VCaP (cell line): ENCODE measurements around the gene POLR2L.

Source experiments
- H3K27ac ChIP-seq: fragments of 450-650 bp; 2 replicates; pipeline ENCODE4 v1.5.1; 2017
- TF ChIP-seq, protein P1 (sequence below): fragments of 450-650 bp; conservative IDR thresholded peaks from 2 replicates; pipeline ENCODE4 v1.5.1; 2017; ENCODE audit warnings: mild to moderate bottlenecking, moderate library complexity

The POLR2L gene

DNA sequence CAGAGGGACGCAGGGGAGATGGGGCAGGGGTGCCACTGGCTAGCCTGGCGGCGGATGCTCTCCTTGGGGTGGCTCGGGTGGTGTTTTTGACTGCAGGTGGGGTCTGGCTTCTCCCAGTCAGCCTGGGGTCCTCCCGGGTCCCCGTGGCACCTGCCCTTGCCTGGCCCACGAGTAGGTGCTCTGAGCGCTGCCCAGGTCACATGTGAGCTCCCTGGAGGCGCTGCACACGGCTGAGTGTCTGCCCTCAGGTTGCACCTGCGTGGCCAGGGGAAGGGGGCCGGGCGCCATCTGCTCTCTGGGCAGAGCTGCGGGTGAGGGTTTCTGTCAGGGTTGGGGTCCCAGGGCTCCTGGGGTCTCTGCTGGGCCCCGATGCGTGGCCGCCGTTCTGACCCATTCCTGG, 5.5 kb upstream of the POLR2L start:
- H3K27ac ChIP-seq = no peak overlapping the region
- TF ChIP-seq, protein P1, sequence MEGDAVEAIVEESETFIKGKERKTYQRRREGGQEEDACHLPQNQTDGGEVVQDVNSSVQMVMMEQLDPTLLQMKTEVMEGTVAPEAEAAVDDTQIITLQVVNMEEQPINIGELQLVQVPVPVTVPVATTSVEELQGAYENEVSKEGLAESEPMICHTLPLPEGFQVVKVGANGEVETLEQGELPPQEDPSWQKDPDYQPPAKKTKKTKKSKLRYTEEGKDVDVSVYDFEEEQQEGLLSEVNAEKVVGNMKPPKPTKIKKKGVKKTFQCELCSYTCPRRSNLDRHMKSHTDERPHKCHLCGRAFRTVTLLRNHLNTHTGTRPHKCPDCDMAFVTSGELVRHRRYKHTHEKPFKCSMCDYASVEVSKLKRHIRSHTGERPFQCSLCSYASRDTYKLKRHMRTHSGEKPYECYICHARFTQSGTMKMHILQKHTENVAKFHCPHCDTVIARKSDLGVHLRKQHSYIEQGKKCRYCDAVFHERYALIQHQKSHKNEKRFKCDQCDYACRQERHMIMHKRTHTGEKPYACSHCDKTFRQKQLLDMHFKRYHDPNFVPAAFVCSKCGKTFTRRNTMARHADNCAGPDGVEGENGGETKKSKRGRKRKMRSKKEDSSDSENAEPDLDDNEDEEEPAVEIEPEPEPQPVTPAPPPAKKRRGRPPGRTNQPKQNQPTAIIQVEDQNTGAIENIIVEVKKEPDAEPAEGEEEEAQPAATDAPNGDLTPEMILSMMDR = no peak

DNA sequence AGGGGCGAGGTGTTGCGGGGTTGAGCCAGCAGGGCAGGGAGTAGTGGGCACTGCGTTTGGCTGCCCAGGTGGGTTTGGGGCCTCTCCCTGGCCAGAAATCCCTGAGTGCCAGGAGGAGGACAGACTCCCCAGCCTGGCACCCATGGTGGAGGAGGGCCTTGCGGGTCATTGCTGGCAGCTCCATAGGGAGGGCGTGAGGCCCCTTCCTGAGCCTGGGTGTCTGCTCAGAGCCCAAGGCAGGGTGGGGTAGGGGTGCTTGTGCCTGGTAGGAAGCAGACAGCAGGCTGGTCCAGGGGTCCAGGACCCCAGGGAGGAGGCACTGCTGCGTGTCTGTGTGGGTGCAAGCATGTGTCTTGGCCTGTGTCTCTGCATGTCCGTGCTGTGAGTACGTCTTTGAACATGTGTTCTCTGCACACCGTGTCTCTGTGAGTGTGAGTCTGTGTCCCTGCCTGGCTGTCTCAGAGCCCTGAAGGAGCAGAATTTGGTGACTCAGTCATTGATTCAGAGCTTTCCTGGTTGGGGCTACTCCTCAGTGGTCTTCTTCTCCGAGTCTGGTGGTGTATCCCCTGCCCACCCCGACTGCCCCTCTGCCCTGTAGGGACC, 4.3 kb upstream of the POLR2L start:
- TF ChIP-seq, protein P1 = no peak
- no peak overlapping the region for H3K27ac ChIP-seq

DNA sequence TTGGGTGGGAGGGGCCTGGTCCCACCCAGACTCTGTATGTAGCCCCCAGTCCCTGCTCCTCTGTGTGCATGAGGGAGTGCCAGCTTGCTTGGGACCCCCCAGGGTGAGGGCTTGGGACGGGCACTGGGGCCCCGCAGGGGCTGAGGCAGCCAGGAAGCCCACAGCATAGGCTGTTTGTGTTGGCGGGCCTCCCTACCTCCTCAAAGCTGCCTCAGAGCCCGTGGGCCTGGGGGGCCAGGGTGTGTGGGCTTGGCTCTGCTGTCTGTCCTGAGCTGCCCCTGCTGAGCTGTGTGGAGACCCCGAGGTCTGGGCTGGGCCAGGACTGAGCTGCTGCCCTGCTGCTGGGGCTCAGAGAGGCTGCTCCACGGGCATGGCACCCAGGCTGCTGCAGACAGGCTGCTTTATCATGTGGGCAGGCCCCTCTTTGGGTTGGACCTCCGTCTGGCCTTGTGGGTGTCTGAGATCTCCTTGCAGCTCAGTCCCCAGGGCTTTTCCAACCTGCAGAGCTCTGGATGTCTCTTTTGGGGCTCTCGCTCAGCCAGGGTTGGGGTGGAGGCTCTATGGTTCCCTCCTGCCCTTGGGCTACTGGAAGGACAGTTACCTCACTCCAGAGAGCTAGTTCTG, 3.7 kb upstream of the POLR2L start:
- TF ChIP-seq, protein P1 = no peak
- peak overlapping the region; percentile 95; the same call in 1 of the 2 replicates for H3K27ac ChIP-seq

DNA sequence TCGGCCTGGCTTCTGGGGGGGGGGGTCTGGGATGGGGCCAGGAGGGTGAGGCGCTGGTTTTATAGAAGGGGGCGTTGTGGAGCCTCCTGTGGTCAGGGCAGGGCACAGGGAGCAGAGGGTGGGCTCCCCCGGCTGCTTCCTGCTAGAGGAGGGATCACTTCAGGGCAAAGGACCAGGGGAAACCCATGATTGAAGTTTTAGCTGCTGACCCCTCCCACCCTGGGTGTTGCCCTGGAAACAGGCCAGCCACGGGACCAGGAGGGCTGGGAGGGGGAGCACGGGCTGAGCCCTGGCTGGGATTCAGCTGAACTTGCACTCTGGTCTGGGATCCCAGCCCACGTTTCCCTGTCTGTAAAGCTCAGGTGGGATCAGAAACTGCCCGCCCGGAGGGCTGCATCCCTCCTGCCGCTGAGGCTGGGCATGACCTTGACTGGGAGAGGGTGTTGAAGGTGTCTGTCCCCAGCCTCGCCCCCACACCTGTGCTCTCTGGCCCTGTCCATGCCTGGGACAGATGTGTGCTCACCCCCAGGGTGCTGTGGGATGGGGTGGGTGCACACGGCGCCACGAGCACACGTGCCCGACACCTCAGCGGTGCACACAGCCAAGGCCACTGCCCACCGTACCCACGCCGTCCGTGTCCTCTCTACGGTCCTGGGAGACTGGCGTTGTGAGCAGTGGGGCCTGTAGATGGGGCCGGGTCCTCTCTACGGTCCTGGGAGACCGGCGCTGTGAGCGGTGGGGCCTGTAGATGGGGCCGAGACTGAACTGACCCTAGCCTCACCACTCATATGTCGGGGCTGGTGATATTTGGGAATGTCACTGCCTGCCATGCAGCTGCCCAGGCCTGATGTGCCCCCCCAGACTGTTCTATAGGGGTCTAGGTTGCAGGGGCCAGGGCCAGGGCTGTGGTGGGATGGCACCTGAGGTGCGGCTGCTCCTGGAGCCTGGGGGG, 2.6 kb upstream of the POLR2L start:
- TF ChIP-seq, protein P1 = no peak
- peak overlapping the region; percentile 95 for H3K27ac ChIP-seq

GRCh38 chr11:843818-844692, 1.7 kb upstream of the POLR2L start:
- peak overlapping the region; percentile 95 for H3K27ac ChIP-seq
- TF ChIP-seq, protein P1 = no peak

DNA sequence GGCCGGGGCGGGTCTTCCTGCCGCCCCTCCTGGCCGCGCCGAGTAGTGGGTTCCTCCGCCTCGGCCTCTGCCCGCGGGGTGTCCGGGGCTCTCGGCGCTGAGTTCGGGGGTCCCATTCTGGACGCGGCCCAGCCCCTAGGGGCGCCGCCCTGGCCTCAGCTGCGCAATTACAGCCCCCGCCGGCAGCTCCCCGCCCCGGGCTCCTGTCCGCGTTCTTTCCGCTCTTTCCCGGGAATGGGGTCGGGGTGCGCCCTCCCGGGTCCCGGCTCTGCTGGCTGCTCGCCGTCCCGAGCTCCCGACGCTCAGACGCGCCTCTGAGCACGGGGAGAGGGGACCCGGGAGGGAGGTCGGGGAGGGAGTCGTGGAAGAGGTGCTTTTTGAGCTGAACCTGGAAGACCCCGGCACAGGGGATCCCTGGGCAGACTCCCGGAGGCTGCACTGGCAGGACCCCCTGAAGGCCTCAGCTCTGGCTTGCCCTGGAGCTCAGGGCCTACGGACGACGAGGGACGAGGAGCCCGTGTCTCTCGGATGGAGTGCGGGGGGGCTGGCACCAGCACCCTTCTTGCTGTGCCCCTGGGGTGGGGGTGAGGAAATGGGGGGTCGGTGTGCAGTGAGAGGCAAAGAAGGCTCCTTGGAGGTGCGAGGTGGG, 881 bp upstream of the POLR2L start:
- H3K27ac ChIP-seq = peak overlapping the region; percentile 95
- TF ChIP-seq, protein P1 = no peak
